IMR-90 (cell line): Measurements from ENCODE around the gene GLRX3. TPM values are rescaled to one million over a fixed set of nuclear protein-coding genes. Genes with fewer than 3 reads are reported as not detected.

Experiments
- ATAC-seq: fragments of 200-7000 bp; cut with Tn5 transposase; 2 replicates; pipeline ENCODE4 v1.9.1; 2020; ENCODE audit warnings: low read depth, mild to moderate bottlenecking, moderate library complexity
- BruUV-seq: library from RNA; stranded (reverse); fragments of 400-500 nt; replicated peaks from 2 replicates; lab custom pipeline; 2021; lab: Mats Ljungman, UMichigan
- CTCF ChIA-PET: fragments of 300-600 bp; formaldehyde crosslinking; extraction: SDS; loops from one replicate; lab custom pipeline; 2021; ENCODE audit warnings: antibody characterized with exemption; lab: Yijun Ruan, JAX
- POLR2A ChIA-PET: fragments of 300-600 bp; sonication (Branson Sonifier 250); formaldehyde crosslinking; loops from one replicate; lab custom pipeline; 2022; ENCODE audit warnings: antibody characterized with exemption; ENCODE audit not compliant: unreplicated experiment; lab: Charles Lee
- DNase-seq: peaks from one replicate; pipeline ENCODE4 v3.0.0; 2013
- H2AFZ ChIP-seq: replicated peaks from 2 replicates; pipeline ENCODE3; 2013; ENCODE audit warnings: low read length, mild to moderate bottlenecking; ENCODE audit not compliant: poor library complexity
- H2AK5ac ChIP-seq: 2 replicates; pipeline ENCODE4 v1.6.1; 2013; ENCODE audit warnings: low read depth, low read length, inconsistent platforms
- H2AK9ac ChIP-seq: replicated peaks from 2 replicates; pipeline ENCODE3; 2013; ENCODE audit warnings: mild to moderate bottlenecking, low read depth, low read length, moderate library complexity; ENCODE audit not compliant: poor library complexity
- H2BK120ac ChIP-seq: 2 replicates; pipeline ENCODE4 v1.6.1; 2013; ENCODE audit warnings: low read depth, low read length, inconsistent platforms
- H2BK15ac ChIP-seq: 3 replicates; pipeline ENCODE4 v1.6.1; 2013; ENCODE audit warnings: low read depth, low read length, inconsistent platforms
- H2BK20ac ChIP-seq: 2 replicates; pipeline ENCODE4 v1.6.1; 2013; ENCODE audit warnings: low read depth, mild to moderate bottlenecking, inconsistent platforms, low read length, moderate library complexity
- H2BK5ac ChIP-seq: 2 replicates; pipeline ENCODE4 v1.6.1; 2013; ENCODE audit warnings: mild to moderate bottlenecking, low read depth, low read length, inconsistent platforms; ENCODE audit not compliant: poor library complexity, severe bottlenecking
- H3K14ac ChIP-seq: replicated peaks from 2 replicates; pipeline ENCODE4 v1.6.1; 2013; ENCODE audit warnings: low read depth, low read length, inconsistent platforms
- H3K18ac ChIP-seq: 2 replicates; pipeline ENCODE4 v1.6.1; 2013; ENCODE audit warnings: low read depth, low read length, control low read depth
- H3K23ac ChIP-seq: 2 replicates; pipeline ENCODE4 v1.6.1; 2013; ENCODE audit warnings: low read depth, low read length, inconsistent platforms
- H3K27ac ChIP-seq: 2 replicates; pipeline ENCODE4 v1.5.1; 2013; ENCODE audit warnings: mild to moderate bottlenecking, control low read depth, low read length; ENCODE audit not compliant: insufficient read depth
- H3K27me3 ChIP-seq: 2 replicates; pipeline ENCODE4 v1.6.1; 2013; ENCODE audit warnings: low read length; ENCODE audit not compliant: control insufficient read depth, insufficient read depth
- H3K36me3 ChIP-seq: 2 replicates; pipeline ENCODE4 v1.6.1; 2013; ENCODE audit warnings: low read length, mixed read lengths; ENCODE audit not compliant: control insufficient read depth, insufficient read depth
- H3K4ac ChIP-seq: 2 replicates; pipeline ENCODE4 v1.6.1; 2013; ENCODE audit warnings: low read depth, low read length, inconsistent platforms
- H3K4me1 ChIP-seq: 2 replicates; pipeline ENCODE4 v1.6.1; 2013; ENCODE audit warnings: low read length, mixed read lengths; ENCODE audit not compliant: control insufficient read depth, insufficient read depth
- H3K4me2 ChIP-seq: 2 replicates; pipeline ENCODE4 v1.6.1; 2013; ENCODE audit warnings: low read depth, mild to moderate bottlenecking, control low read depth, low read length, moderate library complexity
- H3K4me3 ChIP-seq: 2 replicates; pipeline ENCODE4 v1.5.1; 2013; ENCODE audit warnings: low read depth, mild to moderate bottlenecking, control low read depth, low read length, moderate library complexity; ENCODE audit not compliant: insufficient read depth
- H3K56ac ChIP-seq: 2 replicates; pipeline ENCODE4 v1.6.1; 2013; ENCODE audit warnings: low read length, inconsistent platforms; ENCODE audit not compliant: insufficient read depth; ENCODE audit errors: extremely low read depth
- H3K79me1 ChIP-seq, 2 experiments: 2 replicates each; pipeline ENCODE4 v1.6.1; 2013; ENCODE audit warnings: low read length in 2 of 2, inconsistent platforms in 1 of 2, low read depth in 1 of 2
- H3K9ac ChIP-seq: 2 replicates; pipeline ENCODE4 v1.6.1; 2013; ENCODE audit warnings: low read depth, low read length, control low read depth
- H3K9me1 ChIP-seq: 2 replicates; pipeline ENCODE4 v1.6.1; 2013; ENCODE audit warnings: low read length, inconsistent platforms; ENCODE audit not compliant: insufficient read depth
- H3K9me3 ChIP-seq: 2 replicates; pipeline ENCODE4 v1.6.1; 2013; ENCODE audit warnings: low read length; ENCODE audit not compliant: control insufficient read depth, insufficient read depth
- H4K20me1 ChIP-seq: 2 replicates; pipeline ENCODE4 v1.6.1; 2013; ENCODE audit warnings: low read length, inconsistent platforms; ENCODE audit not compliant: insufficient read depth
- H4K5ac ChIP-seq: 2 replicates; pipeline ENCODE4 v1.6.1; 2013; ENCODE audit warnings: mild to moderate bottlenecking, low read depth, low read length, control low read depth
- H4K8ac ChIP-seq, 2 experiments: 2 replicates each; pipeline ENCODE4 v1.6.1; 2013; ENCODE audit warnings: low read depth in 2 of 2, low read length in 2 of 2, control low read depth in 1 of 2, inconsistent platforms in 1 of 2
- H4K91ac ChIP-seq: 2 replicates; pipeline ENCODE4 v1.6.1; 2013; ENCODE audit warnings: low read depth, low read length, inconsistent platforms; ENCODE audit not compliant: insufficient read depth
- CHD1 ChIP-seq: IDR thresholded peaks from 2 replicates; pipeline ENCODE4 v1.6.1; 2012; ENCODE audit warnings: low read depth, low read length, improper control_type of control experiment
- FOS ChIP-seq: fragments of 150-350 bp; IDR thresholded peaks from 2 replicates; pipeline ENCODE4 v1.6.1; 2016; ENCODE audit warnings: low read depth, low read length
- MXI1 ChIP-seq: IDR thresholded peaks from 2 replicates; pipeline ENCODE4 v1.6.1; 2012; ENCODE audit warnings: low read depth, mild to moderate bottlenecking, low read length, moderate library complexity, borderline replicate concordance
- POLR2A ChIP-seq: IDR thresholded peaks from 2 replicates; pipeline ENCODE4 v1.6.1; 2012; ENCODE audit warnings: mild to moderate bottlenecking, low read depth, low read length
- RAD21 ChIP-seq: IDR thresholded peaks from 2 replicates; pipeline ENCODE4 v1.6.1; 2012; ENCODE audit warnings: low read length, improper control_type of control experiment
- RCOR1 ChIP-seq: IDR thresholded peaks from 2 replicates; pipeline ENCODE4 v1.6.1; 2012; ENCODE audit warnings: mild to moderate bottlenecking, low read length, improper control_type of control experiment; ENCODE audit not compliant: insufficient replicate concordance
- SMC3 ChIP-seq: fragments of 150-350 bp; IDR thresholded peaks from 2 replicates; pipeline ENCODE4 v1.6.1; 2016; ENCODE audit warnings: low read depth, mild to moderate bottlenecking, antibody characterized with exemption, low read length, moderate library complexity
- WGBS, 2 experiments: methylation state at CpG; one replicate each; pipeline versions ENCODE4 v1.1.5 to v1.1.7; 2013; ENCODE audit warnings: missing lambda C conversion rate in 2 of 2; ENCODE audit not compliant: insufficient read length in 1 of 2; ENCODE audit errors: extremely low coverage in 2 of 2; 5-methylcytosine and 5-hydroxymethylcytosine counted together
- dilution Hi-C: fragments of 300-500 bp; cut with HindIII; formaldehyde crosslinking; loops from one replicate; pipeline ENCODE4 v1.14.3; 2018; ENCODE audit warnings: low sequenced_read_pairs; ENCODE audit not compliant: unreplicated experiment
- in situ Hi-C: fragments of 300-500 bp; cut with MboI; formaldehyde crosslinking; loops from 3 replicates; pipeline ENCODE4 v1.14.3; 2019; ENCODE audit warnings: low sequenced_read_pairs, inconsistent platforms, mixed read lengths
- intact Hi-C: fragments of 100-400 bp; cut with micrococcal nuclease; formaldehyde crosslinking; loops from 2 replicates; pipeline ENCODE4 v1.10.0; 2022
- polyA plus RNA-seq, 3 experiments: library from polyadenylated mRNA; depleted of rRNA; stranded (reverse); fragments of >200 nt; gene quantifications; 2 replicates each; pipeline ENCODE4 v1.2.3, GENCODE V29; 2012; ENCODE audit warnings: low replicate concordance in 1 of 3
- total RNA-seq: library from RNA; depleted of rRNA; stranded (reverse); fragments of >200 nt; gene quantifications from 2 replicates; pipeline ENCODE4 v1.2.3, GENCODE V29; 2012
- TF ChIP-seq, protein P1 (sequence below): conservative IDR thresholded peaks from 2 replicates; pipeline ENCODE4 v1.5.1; 2012; ENCODE audit warnings: mild to moderate bottlenecking, low read depth, low read length, improper control_type of control experiment

Gene GLRX3
- total and polyA plus RNA-seq, 2 of the 4 experiments (the other 2 are of a cell fraction), result 78.7 to 81.7 TPM

DNA sequence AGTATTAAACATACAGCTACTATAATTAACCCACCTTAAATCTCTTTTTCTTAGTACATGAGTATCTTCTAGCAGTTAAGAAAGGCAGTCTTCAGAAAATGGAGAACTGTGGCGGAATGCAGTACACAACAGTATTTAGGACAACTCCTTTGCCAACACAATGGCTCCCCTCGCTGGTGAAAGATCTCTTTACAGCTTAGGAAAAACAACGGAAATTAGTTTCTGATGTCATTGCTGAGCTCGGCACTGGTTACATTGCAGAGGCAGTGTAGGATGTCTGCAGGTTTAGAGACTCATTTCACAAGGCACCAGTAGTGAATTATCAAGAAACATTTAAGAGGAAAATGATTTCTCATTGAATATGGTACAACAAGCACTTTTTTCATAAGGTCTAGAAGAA lies 43.4 kb downstream of the GLRX3 start:
- Histone ChIP-seq H3K4ac (no peak overlapping the region), H3K18ac (no peak overlapping the region), H3K4me1 (no peaks in the 10 kb centered on the region), H3K4me3 (no peak overlapping the region), H2AK9ac (no peak overlapping the region), H3K27ac (no peak overlapping the region), H3K4me2 (no peak overlapping the region), H2AFZ (no peak overlapping the region), H2BK5ac (no peak overlapping the region), H3K27me3 (no peaks in the 10 kb centered on the region), H4K5ac (no peak overlapping the region), H3K9me3 (no peaks in the 10 kb centered on the region), H4K8ac (no peak overlapping the region), H3K79me1 (peaks cover 11 to 12% of the 10 kb centered on the region in 2 experiments; a peak in 3 of 4 replicates), H4K20me1 (no peaks in the 10 kb centered on the region), H3K9ac (no peak overlapping the region), H3K23ac (no peak overlapping the region), H4K91ac (no peak overlapping the region), H2BK20ac (no peak overlapping the region), H2BK120ac (no peak overlapping the region), H2AK5ac (no peak overlapping the region), H3K9me1 (no peaks in the 10 kb centered on the region), H3K14ac (no peak overlapping the region), H3K56ac (no peak overlapping the region), H3K36me3 (peaks cover 42% of the 10 kb centered on the region), H2BK15ac (no peak overlapping the region)
- intact Hi-C loops (loop anchor here (1.0 to 5.0 kb wide), 3 partner anchors 69 to 1967 kb away; partner anchors contain the start of gene C10orf143), in situ Hi-C loops (loop anchor here (25.0 kb wide), 1 partner anchor 1833 kb away; no protein-coding TSS in a partner anchor), dilution Hi-C loops (no loop called here)
- ATAC-seq (peak; percentile 94), DNase-seq (peak; percentile 78)
- POLR2A ChIA-PET, result no interaction called here
- peak; percentile 27; the same call in 1 of the 2 replicates for TF ChIP-seq SMC3
- TF ChIP-seq RAD21, result peak; percentile 65
- no peak for TF ChIP-seq POLR2A
- TF ChIP-seq RCOR1, result no peak
- TF ChIP-seq FOS, result no peak
- TF ChIP-seq CHD1, result no peak
- TF ChIP-seq, protein P1, sequence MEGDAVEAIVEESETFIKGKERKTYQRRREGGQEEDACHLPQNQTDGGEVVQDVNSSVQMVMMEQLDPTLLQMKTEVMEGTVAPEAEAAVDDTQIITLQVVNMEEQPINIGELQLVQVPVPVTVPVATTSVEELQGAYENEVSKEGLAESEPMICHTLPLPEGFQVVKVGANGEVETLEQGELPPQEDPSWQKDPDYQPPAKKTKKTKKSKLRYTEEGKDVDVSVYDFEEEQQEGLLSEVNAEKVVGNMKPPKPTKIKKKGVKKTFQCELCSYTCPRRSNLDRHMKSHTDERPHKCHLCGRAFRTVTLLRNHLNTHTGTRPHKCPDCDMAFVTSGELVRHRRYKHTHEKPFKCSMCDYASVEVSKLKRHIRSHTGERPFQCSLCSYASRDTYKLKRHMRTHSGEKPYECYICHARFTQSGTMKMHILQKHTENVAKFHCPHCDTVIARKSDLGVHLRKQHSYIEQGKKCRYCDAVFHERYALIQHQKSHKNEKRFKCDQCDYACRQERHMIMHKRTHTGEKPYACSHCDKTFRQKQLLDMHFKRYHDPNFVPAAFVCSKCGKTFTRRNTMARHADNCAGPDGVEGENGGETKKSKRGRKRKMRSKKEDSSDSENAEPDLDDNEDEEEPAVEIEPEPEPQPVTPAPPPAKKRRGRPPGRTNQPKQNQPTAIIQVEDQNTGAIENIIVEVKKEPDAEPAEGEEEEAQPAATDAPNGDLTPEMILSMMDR, result peak; percentile 60
- TF ChIP-seq MXI1, result no peak
- BruUV-seq, result no TSS peak
- WGBS, 2 experiments, result 60% methylated on average over 1 of the region's 4 CpGs; no CpG with 5 or more reads in 1 of the 2 experiments
- CTCF ChIA-PET, result interaction anchor here (0.6 to 1.1 kb wide), 7 partner anchors 9 to 1693 kb away, joined by 3 to 6 read pairs (median 3); partner anchors contain the start of gene C10orf143
